ENCODE measurements around the gene INPP5A.

DNA sequence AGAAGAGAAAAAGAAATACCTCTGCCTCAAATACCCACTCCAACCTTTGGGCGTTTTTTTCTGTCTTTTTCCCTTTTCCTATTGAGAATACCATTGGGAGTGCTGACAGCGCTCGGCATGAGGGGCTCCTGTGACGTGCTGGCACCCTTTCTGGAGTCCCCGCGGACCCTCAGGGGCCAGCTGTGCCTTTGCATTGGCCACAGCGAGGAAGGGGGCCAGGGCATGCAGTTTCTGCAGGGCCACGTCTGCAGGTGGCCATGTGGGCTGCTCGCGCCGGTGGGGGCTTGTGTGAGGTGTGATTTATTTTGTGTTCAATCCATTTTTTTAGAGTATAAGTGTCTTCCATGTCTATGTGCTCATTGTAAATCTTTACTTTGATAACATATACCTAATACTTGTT lies 57.4 kb downstream of the INPP5A start:
- TF ChIP-seq, protein P1, sequence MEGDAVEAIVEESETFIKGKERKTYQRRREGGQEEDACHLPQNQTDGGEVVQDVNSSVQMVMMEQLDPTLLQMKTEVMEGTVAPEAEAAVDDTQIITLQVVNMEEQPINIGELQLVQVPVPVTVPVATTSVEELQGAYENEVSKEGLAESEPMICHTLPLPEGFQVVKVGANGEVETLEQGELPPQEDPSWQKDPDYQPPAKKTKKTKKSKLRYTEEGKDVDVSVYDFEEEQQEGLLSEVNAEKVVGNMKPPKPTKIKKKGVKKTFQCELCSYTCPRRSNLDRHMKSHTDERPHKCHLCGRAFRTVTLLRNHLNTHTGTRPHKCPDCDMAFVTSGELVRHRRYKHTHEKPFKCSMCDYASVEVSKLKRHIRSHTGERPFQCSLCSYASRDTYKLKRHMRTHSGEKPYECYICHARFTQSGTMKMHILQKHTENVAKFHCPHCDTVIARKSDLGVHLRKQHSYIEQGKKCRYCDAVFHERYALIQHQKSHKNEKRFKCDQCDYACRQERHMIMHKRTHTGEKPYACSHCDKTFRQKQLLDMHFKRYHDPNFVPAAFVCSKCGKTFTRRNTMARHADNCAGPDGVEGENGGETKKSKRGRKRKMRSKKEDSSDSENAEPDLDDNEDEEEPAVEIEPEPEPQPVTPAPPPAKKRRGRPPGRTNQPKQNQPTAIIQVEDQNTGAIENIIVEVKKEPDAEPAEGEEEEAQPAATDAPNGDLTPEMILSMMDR (IDR thresholded peaks at IDR 0.05), result no peak
- no peak for TF ChIP-seq POLR2A (IDR thresholded peaks at IDR 0.05)
- no peak for TF ChIP-seq POLR2AphosphoS5 (IDR thresholded peaks at IDR 0.05)
- no peak for TF ChIP-seq EP300 (IDR thresholded peaks at IDR 0.05; ENCODE audit: low read depth)

All from transverse colon (tissue), 4 donors.